ENCODE measurements around the gene LMO1.

LMO1 gene

GRCh38 chr11:8263109-8263768, 439 bp downstream of the LMO1 start:
- DNase-seq (ENCODE audit: low read depth in 2 of 2): no peak

DNA sequence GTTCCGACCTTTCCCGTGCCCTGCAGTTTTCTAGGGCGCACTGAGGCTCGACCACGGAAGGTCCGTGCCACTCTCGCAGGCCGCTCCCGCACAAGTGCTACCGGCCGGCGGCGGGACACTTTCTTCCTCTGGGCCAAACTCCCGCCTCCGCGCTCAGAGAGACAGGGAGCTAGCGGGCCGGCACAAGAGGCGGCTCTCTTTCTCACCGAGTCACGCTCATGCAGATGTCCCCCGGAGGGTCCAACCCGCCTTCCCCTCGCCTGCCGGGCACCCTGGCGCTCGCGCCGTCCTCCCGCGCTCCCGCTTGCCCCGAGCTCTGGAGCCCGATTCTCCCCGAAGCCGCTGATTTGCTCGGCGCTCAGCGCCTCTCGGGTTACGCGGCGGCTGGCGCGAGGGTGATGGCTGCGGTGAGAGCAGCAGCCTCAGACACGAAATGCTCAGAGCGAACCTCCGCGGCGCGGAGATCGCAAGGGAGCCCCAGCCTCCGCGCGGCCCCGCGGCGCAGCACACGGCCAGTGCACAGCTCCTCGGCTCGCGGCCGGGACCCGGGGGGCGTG, 1.0 kb downstream of the LMO1 start:
- peak in 1 of 2 experiments; percentile 6 for DNase-seq (ENCODE audit: low read depth in 2 of 2)

- DNase-seq (ENCODE audit: low read depth in 2 of 2): no peak
These were observed 1.6 kb downstream of the LMO1 start for GRCh38 chr11:8261921-8262551.

DNA sequence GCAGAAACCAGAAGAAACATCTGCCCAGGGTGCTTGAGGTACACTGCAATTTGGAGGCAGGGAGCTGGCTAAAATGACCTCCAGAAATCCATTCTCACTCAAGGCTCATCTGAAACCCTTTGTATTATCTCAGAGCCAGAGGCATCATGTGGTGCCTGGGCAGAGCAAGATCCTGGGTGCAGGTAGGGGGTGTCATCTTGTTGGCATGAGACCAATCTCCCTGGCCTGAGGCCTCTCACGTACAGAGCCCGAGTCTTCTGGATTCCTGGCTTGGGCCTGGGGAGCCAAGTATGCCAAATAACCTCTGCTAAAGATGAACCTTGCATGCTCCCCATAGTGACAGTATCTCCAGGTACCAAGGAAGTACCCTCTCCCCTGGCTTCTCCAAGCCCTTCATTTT, 2.4 kb downstream of the LMO1 start:
- DNase-seq (ENCODE audit: low read depth in 2 of 2): no peak

GRCh38 chr11:8260202-8260966, 3.3 kb downstream of the LMO1 start:
- no peak for DNase-seq (ENCODE audit: low read depth in 2 of 2)

- DNase-seq (ENCODE audit: low read depth in 2 of 2): no peak
These were observed 4.2 kb downstream of the LMO1 start for GRCh38 chr11:8259306-8259959.

GRCh38 chr11:8258784-8259183, 4.9 kb downstream of the LMO1 start:
- peak in 1 of 2 experiments; percentile 4 for DNase-seq (ENCODE audit: low read depth in 2 of 2)

DNA sequence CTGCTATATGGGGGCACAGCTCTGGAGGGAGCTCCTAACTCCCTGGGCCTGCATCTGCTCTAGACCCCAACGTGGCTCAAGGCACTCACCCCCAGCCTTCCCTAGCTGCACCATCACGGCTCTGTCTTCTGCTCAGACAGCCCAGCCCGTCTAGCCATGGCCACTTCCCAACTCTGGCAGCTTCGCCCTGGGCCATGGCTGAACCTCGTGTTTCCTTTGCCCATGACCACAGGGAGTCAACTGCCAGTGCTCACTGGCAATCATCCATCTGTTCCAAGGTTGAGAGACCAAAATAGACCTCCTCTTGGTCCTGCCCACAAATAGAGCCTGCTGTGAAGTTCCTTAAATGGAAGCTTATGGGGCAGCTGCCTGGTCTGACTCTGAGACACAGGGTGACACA, 5.4 kb downstream of the LMO1 start:
- DNase-seq (ENCODE audit: low read depth in 2 of 2): no peak

- no peak for DNase-seq (ENCODE audit: low read depth in 2 of 2)
These were observed 6.5 kb downstream of the LMO1 start for GRCh38 chr11:8257003-8257664.

- DNase-seq (ENCODE audit: low read depth in 2 of 2): no peak
These were observed 7.2 kb downstream of the LMO1 start for GRCh38 chr11:8256271-8257002.

- no peak for DNase-seq (ENCODE audit: low read depth in 2 of 2)
These were observed 10.1 kb downstream of the LMO1 start for GRCh38 chr11:8253566-8253965.

GRCh38 chr11:8252946-8253345, 10.7 kb downstream of the LMO1 start:
- DNase-seq (ENCODE audit: low read depth in 2 of 2): no peak

DNA sequence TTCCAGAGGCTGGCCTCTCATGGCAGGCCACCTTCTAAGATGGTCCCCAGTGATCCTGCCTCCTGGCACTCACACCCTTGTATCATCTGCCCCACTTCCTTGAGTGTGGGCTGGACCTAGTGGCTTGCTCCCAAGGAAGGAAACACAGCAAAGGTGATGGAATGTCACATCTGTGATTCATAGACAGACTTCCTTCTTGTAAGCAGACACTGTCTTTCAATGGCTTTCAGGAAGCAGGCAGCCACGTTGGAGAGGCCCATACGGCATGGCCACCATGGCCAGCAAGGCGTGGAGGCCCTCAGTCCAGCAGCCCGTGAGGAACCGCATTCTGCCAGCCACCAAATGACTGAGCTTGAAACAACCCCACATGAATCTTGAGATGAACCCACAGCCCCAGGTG, 11.3 kb downstream of the LMO1 start:
- no peak for DNase-seq (ENCODE audit: low read depth in 2 of 2)

DNA sequence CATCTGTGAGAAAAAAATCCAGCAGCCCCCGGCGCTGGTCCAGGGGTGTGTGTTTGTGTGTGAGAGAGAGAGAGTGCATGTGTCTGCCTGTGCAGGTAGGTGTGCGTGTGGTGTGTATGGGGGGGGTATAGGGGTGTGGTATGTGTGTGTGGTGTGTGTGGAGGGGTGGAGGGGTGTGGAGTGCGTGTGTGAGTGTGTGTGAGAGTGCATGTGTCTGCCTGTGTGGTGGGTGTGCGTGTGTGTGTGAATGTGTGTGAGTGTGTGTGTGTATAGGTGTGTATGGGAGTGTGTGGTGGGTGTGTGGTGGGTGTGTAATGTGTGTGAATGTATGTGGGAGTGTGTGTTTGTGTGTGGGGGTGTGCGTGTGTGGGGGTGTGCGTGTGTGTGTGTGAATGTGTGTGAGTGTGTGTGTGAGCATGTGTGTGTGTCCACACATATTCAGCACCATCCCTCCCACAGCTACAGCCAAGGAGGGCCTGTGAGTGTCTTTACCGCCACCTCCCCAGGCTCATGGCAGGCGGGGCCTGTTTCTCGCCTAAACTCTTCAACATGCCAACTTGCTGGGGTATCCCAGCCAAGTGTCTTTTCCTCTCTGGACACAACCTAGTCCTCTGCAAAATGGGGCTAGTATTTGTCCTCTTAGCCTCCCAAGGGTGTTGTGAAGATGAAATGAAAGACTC, 11.9 kb downstream of the LMO1 start:
- DNase-seq (ENCODE audit: low read depth in 2 of 2): no peak

GRCh38 chr11:8250981-8251615, 12.6 kb downstream of the LMO1 start:
- DNase-seq (ENCODE audit: low read depth in 2 of 2): no peak

DNA sequence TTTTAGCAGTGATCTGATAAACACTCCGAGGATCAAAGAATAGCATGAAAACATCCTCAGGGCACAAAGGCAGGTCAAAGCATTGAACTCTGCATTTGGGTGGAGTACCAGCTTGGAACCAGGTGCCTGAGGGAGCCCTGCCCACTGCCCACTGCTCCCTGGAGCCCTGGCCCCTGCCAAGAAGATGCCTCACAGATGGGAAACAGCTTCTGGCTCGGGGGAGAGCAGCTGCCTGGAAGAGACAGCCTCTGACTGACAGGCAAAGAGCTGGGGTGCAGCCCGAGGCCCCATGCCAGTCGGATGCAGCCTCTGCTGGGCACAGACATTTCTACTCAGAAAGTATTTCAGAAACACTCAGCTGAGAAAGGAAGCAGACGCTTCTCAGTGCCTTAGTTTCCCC, 13.2 kb downstream of the LMO1 start:
- DNase-seq (ENCODE audit: low read depth in 2 of 2): no peak

DNA sequence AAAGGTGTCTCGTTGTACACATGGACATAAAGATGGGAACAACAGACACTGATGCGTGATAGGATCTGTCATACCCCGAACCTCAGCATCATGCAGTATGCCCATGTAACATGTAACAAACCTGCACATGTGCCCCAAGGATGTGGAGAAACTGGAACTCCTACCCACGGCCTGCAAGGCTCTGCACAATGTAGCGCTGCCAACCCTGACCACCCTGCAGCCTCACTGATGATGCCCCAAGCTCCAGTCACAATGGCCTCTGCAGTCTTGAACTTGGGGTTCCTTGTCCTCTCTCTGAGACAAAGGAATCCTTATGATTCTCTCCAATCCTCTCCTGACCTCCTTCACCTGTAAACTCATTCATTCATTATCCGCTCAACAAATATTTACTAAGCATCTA, 14.2 kb downstream of the LMO1 start:
- no peak for DNase-seq (ENCODE audit: low read depth in 2 of 2)

GRCh38 chr11:8248786-8249185, 14.9 kb downstream of the LMO1 start:
- DNase-seq (ENCODE audit: low read depth in 2 of 2): no peak

GRCh38 chr11:8247312-8247711, 16.4 kb downstream of the LMO1 start:
- DNase-seq (ENCODE audit: low read depth in 2 of 2): no peak

GRCh38 chr11:8243458-8243857, 20.2 kb downstream of the LMO1 start:
- no peak for DNase-seq (ENCODE audit: low read depth in 2 of 2)
